HFF-Myc (cell line): ENCODE data around the gene ARSB.

Experiments
- DNase-seq: peaks from one replicate; pipeline ENCODE4 v3.0.0-alpha.2; 2011; ENCODE audit warnings: low read depth; ENCODE audit errors: extremely low read depth
- H3K4me3 ChIP-seq: replicated peaks from 2 replicates; pipeline ENCODE4 v1.5.1; 2011; ENCODE audit warnings: low read depth, mild to moderate bottlenecking, control low read depth, low read length
- TF ChIP-seq, protein P1 (sequence below): IDR thresholded peaks from 2 replicates; pipeline ENCODE4 v1.5.1; 2012; ENCODE audit warnings: mild to moderate bottlenecking, low read depth, low read length, control low read depth; ENCODE audit errors: missing control alignments

ARSB gene

DNA sequence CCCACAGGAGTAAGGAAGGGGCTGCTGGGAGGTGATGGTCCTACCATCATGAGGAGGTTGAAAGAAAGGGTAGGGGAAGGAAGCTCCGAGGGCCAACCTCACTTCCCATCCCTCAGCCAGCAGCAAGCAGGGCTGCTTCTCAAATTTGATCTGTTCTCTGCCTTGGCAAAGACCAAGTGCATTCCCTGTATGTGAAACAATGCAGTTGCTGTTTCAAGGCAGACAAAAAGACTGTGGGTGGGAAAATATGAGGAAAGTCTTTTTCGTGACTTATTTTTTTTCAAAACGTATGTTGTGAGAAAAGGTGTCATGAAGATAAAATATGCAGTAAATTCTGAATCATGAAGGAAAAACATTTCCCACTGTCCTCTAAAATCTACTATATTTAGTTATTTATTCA lies 165.9 kb downstream of the ARSB start:
- no peak overlapping the region for H3K4me3 ChIP-seq
- DNase-seq: no peak
- TF ChIP-seq, protein P1, sequence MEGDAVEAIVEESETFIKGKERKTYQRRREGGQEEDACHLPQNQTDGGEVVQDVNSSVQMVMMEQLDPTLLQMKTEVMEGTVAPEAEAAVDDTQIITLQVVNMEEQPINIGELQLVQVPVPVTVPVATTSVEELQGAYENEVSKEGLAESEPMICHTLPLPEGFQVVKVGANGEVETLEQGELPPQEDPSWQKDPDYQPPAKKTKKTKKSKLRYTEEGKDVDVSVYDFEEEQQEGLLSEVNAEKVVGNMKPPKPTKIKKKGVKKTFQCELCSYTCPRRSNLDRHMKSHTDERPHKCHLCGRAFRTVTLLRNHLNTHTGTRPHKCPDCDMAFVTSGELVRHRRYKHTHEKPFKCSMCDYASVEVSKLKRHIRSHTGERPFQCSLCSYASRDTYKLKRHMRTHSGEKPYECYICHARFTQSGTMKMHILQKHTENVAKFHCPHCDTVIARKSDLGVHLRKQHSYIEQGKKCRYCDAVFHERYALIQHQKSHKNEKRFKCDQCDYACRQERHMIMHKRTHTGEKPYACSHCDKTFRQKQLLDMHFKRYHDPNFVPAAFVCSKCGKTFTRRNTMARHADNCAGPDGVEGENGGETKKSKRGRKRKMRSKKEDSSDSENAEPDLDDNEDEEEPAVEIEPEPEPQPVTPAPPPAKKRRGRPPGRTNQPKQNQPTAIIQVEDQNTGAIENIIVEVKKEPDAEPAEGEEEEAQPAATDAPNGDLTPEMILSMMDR: no peak

DNA sequence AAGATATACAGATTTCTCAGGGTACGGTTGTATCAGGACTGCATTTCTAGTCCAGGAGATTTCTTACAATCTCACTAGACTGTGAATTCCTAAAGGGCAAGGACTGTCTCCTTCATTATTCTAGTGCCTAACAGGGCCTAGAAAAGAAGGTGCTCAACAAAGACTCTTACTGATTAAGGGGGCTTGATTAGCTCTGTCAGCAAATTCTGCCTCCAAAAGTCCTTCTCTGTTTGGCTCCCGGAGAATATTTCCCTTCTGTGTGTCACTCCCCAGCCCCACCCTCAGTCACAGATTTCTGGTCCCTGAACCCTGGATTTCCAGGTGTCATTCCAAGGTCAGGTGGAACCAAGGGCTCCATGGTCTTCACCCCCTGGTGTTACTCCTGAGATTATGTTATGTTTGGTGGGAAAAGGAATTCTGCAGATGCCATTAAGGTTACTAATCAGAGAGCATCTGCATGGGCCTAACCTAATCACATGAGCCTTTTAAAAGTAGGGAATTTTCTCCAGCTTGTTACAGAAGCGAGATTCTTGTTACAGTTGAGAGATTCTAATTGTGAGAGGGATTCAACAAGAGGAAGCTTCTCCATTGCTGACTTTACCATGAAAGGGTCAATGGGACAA lies 168.9 kb downstream of the ARSB start:
- no peak for DNase-seq
- H3K4me3 ChIP-seq: no peak overlapping the region
- TF ChIP-seq, protein P1: no peak

DNA sequence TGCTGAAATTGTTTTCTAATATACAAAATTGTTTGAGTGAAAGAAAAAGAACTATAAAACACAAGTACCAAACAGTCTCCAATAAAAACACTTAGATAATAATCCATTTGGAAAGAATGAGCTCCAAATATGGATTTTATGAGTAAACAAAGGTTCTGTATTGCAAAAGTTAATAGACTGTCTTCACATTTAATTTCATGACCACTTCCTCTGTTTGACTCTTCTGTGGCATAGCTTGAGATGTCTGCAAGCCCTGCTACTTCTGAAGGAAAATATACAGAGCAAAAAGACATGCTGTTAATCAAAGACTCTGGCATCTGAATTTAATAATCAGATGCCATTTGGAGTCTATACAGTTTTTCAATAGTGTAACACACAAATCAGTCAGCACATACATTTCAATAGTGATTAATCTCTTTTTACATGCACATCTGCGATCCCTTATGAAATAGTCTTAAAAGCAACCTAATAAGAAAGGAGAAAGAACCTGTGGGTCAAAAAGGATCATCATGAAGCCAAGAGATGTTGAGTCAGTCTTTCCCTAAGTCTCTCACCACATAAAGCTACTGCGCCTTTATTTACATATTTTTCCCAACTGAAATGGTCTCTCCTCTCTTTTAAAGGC lies 171.1 kb downstream of the ARSB start:
- TF ChIP-seq, protein P1: no peak
- peak; percentile 47 for DNase-seq
- H3K4me3 ChIP-seq: no peak overlapping the region

DNA sequence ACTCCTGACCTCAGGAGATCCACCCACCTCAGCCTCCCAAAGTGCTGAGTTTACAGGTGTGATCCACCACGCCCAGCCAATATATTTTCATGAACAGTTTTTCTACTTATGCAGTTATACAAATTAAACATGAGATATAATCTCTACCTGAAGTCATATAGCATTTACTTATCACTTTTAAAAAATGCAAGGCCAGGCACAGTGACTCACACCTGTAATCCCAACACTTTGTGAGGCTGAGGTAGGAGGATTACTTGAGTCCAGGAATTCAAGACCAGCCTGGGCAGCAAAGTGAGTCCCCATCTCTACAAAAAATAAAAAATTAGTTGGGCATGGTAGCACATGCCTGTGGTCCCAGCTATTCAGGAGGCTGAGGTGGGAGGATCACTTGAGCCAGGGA lies 171.8 kb downstream of the ARSB start:
- no peak for DNase-seq
- TF ChIP-seq, protein P1: no peak

DNA sequence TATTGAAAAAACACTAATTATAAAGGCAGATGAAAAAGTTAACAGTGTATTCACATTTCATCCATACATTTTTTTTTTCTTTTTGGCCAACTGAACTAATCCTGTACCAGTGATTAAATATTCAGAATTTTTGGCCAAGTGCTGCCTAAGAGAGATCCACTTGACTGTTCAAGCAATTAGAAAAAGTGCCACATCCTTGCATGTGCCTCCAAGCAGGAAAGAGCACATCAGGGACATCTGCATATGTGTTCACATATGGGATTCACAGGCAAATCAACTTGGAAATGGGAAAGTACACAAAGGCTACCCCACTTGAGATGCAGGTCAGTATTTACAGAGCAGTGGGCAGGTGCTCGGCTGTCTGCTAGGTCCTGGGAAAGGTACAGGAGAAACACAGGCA lies 173.2 kb downstream of the ARSB start:
- H3K4me3 ChIP-seq: no peak overlapping the region
- DNase-seq: no peak
- TF ChIP-seq, protein P1: no peak

More for the DNA sequence above, 171.8 kb downstream of the ARSB start:
- no peak overlapping the region for H3K4me3 ChIP-seq

DNA sequence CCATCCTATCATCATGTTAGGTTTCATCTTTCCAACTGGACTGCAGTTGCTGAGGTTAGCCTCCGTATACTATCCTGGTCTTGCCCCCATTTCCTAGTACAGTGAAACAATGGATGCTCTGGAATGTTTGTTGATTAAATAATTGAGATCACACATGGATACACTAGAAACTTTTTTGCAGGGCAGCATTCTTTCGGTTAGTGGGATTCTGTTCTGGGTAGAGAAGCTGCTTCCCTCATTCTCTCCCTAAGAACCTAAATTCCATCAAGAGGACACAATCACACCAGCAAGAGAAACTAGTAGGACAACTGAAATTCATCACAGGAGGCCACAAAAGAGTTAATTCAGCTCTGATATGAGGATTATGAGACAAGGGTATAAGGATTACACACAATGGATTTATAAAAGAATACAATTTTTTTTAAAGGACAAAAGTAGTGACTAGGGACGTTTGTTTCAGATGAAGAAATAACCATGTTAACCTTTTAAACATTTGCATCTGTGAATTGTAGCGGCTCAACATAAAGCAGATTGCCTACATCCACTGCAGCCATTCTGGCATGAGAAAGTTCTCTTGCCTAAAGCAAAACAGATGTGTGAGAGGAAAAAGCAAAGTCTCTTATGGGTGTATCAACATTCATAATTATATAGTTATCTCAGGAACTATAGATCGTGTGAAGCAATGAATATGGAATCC lies 173.8 kb downstream of the ARSB start:
- H3K4me3 ChIP-seq: no peak overlapping the region
- DNase-seq: no peak
- TF ChIP-seq, protein P1: no peak
